ENCODE measurements around the gene GPC5. TPM values are rescaled to one million over a fixed set of nuclear protein-coding genes. Genes with fewer than 3 reads are reported as not detected.

GPC5 gene
- total RNA-seq, 4 donors from 2014 or later: 0.47 TPM; not detected in 3

GRCh38 chr13:92136449-92137155, 738.2 kb downstream of the GPC5 start:
- no peaks in the 10 kb centered on the region for H3K36me3 ChIP-seq

GRCh38 chr13:92137520-92137919, 739.1 kb downstream of the GPC5 start:
- no peak overlapping the region for H3K27ac ChIP-seq
- ATAC-seq: no peak
- no peak for TF ChIP-seq POLR2A (IDR thresholded peaks at IDR 0.05)
- no peak for TF ChIP-seq EP300 (IDR thresholded peaks at IDR 0.05)
- TF ChIP-seq CTCF (IDR thresholded peaks at IDR 0.05): no peak
- no peak for TF ChIP-seq POLR2AphosphoS5 (IDR thresholded peaks at IDR 0.05)
- no peaks in the 10 kb centered on the region for H3K27me3 ChIP-seq
- WGBS, 2 donors (ENCODE audit: low coverage in 1 of 2): 67% methylated on average over 3 of the region's 3 CpGs; no CpG with 5 or more reads in 1 of the 2 donors
- H3K36me3 ChIP-seq: no peaks in the 10 kb centered on the region
- H3K9me3 ChIP-seq: no peaks in the 10 kb centered on the region
- no peaks in the 10 kb centered on the region for H3K4me1 ChIP-seq
- H3K4me3 ChIP-seq: no peak overlapping the region

More at GRCh38 chr13:92136449-92137155, 738.2 kb downstream of the GPC5 start:
- ATAC-seq: no peak
- Histone ChIP-seq H3K27ac (no peak overlapping the region), H3K27me3 (no peaks in the 10 kb centered on the region), H3K4me1 (no peaks in the 10 kb centered on the region), H3K4me3 (no peak overlapping the region), H3K9me3 (no peaks in the 10 kb centered on the region)
- TF ChIP-seq POLR2AphosphoS5 (IDR thresholded peaks at IDR 0.05) (no peak), POLR2A (IDR thresholded peaks at IDR 0.05) (no peak), CTCF (IDR thresholded peaks at IDR 0.05) (no peak), EP300 (IDR thresholded peaks at IDR 0.05) (no peak)
- WGBS, 2 donors (ENCODE audit: low coverage in 1 of 2): 52 to 57% methylated on average over 5 to 6 of the region's 6 CpGs

- H3K27me3 ChIP-seq: no peaks in the 10 kb centered on the region
- no peak overlapping the region for H3K4me3 ChIP-seq
- no peak overlapping the region for H3K27ac ChIP-seq
- no peak for TF ChIP-seq EP300 (IDR thresholded peaks at IDR 0.05)
- TF ChIP-seq POLR2AphosphoS5 (IDR thresholded peaks at IDR 0.05): no peak
- TF ChIP-seq CTCF (IDR thresholded peaks at IDR 0.05): no peak
- TF ChIP-seq POLR2A (IDR thresholded peaks at IDR 0.05): no peak
- ATAC-seq: no peak
- no peaks in the 10 kb centered on the region for H3K9me3 ChIP-seq
- no peaks in the 10 kb centered on the region for H3K36me3 ChIP-seq
- no peaks in the 10 kb centered on the region for H3K4me1 ChIP-seq
Observed at GRCh38 chr13:92143766-92144165, 745.3 kb downstream of the GPC5 start.

GRCh38 chr13:92150606-92151005, 752.2 kb downstream of the GPC5 start:
- Histone ChIP-seq H3K9me3 (no peaks in the 10 kb centered on the region), H3K27me3 (no peaks in the 10 kb centered on the region), H3K4me3 (no peak overlapping the region), H3K36me3 (no peaks in the 10 kb centered on the region), H3K27ac (no peak overlapping the region), H3K4me1 (no peaks in the 10 kb centered on the region)
- no peak for ATAC-seq
- no peak for TF ChIP-seq EP300 (IDR thresholded peaks at IDR 0.05)
- no peak for TF ChIP-seq POLR2A (IDR thresholded peaks at IDR 0.05)
- TF ChIP-seq POLR2AphosphoS5 (IDR thresholded peaks at IDR 0.05): no peak
- no peak for TF ChIP-seq CTCF (IDR thresholded peaks at IDR 0.05)
- 50 to 94% methylated on average over 1 of the region's 1 CpG for WGBS, 2 donors (ENCODE audit: low coverage in 1 of 2)

GRCh38 chr13:92158346-92158745, 759.9 kb downstream of the GPC5 start:
- WGBS, 2 donors (ENCODE audit: low coverage in 1 of 2): 41 to 56% methylated on average over 3 of the region's 3 CpGs
- Histone ChIP-seq H3K9me3 (no peaks in the 10 kb centered on the region), H3K27ac (no peak overlapping the region), H3K27me3 (no peaks in the 10 kb centered on the region), H3K4me3 (no peak overlapping the region), H3K4me1 (no peaks in the 10 kb centered on the region), H3K36me3 (no peaks in the 10 kb centered on the region)
- no peak for TF ChIP-seq EP300 (IDR thresholded peaks at IDR 0.05)
- TF ChIP-seq POLR2AphosphoS5 (IDR thresholded peaks at IDR 0.05): no peak
- ATAC-seq: no peak
